Calu3 (cell line): ENCODE data around the gene MYBPC2. TPM values are rescaled to one million over a fixed set of nuclear protein-coding genes. Genes with fewer than 3 reads are reported as not detected.

Experiments used
- Bru-seq: library from RNA; stranded (reverse); fragments of 400-500 nt; gene quantifications from one replicate; lab custom pipeline; 2021; lab: Mats Ljungman, UMichigan
- BruChase-seq, 2 experiments: library from RNA; stranded (reverse); fragments of 400-500 nt; gene quantifications; one replicate each; lab custom pipeline; 2021; lab: Mats Ljungman, UMichigan
- BruUV-seq: library from RNA; stranded (reverse); fragments of 400-500 nt; replicated peaks from 2 replicates; lab custom pipeline; 2021; lab: Mats Ljungman, UMichigan
- CTCF ChIA-PET: fragments of 300-600 bp; sonication (Branson Sonifier 250); formaldehyde crosslinking; loops from one replicate; lab custom pipeline; 2022; ENCODE audit warnings: antibody characterized with exemption; lab: Charles Lee
- DNase-seq: peaks from one replicate; pipeline ENCODE4 v3.0.0; 2022
- H3K27ac Mint-ChIP-seq: one replicate; pipeline ENCODE4 v1.8.0; 2022; ENCODE audit warnings: mixed read lengths; ENCODE audit not compliant: unreplicated experiment
- H3K27me3 Mint-ChIP-seq: one replicate; pipeline ENCODE4 v1.8.0; 2022; ENCODE audit warnings: mixed read lengths; ENCODE audit not compliant: unreplicated experiment
- H3K36me3 Mint-ChIP-seq: one replicate; pipeline ENCODE4 v1.8.0; 2022; ENCODE audit warnings: mild to moderate bottlenecking, moderate library complexity, mixed read lengths; ENCODE audit not compliant: insufficient read depth, unreplicated experiment
- H3K4me1 Mint-ChIP-seq: one replicate; pipeline ENCODE4 v1.8.0; 2022; ENCODE audit warnings: mild to moderate bottlenecking, low read depth, mixed read lengths; ENCODE audit not compliant: unreplicated experiment
- H3K4me3 Mint-ChIP-seq: one replicate; pipeline ENCODE4 v1.8.0; 2022; ENCODE audit warnings: mild to moderate bottlenecking, low read depth, moderate library complexity, mixed read lengths; ENCODE audit not compliant: unreplicated experiment
- H3K9me3 Mint-ChIP-seq: one replicate; pipeline ENCODE4 v1.8.0; 2022; ENCODE audit warnings: low read depth, mixed read lengths; ENCODE audit not compliant: unreplicated experiment
- CTCF ChIP-seq: fragments of 200-600 bp; IDR thresholded peaks from one replicate; pipeline ENCODE4 v1.8.0; 2022; ENCODE audit warnings: antibody characterized with exemption; ENCODE audit not compliant: unreplicated experiment
- intact Hi-C: fragments of 100-400 bp; cut with micrococcal nuclease; formaldehyde crosslinking; loops from one replicate; pipeline ENCODE4 v1.10.0; 2022; ENCODE audit not compliant: unreplicated experiment
- long read RNA-seq: library from polyadenylated mRNA; stranded (forward); transcript quantifications from one replicate; pipeline ENCODE4 v2.0.0, GENCODE V29; 2022
- total RNA-seq: library from RNA; stranded (reverse); gene quantifications from 2 replicates; pipeline ENCODE4 v1.2.3, GENCODE V29; 2022

MYBPC2 gene
- total RNA-seq (not detected in 2 replicates), Bru-seq, nascent RNA (not detected), BruChase-seq, experiment 1, labeled RNA remaining after a 6-hour chase (not detected), BruChase-seq, experiment 2, labeled RNA remaining after a 2-hour chase (not detected)
- long read RNA-seq = 0 reads

DNA sequence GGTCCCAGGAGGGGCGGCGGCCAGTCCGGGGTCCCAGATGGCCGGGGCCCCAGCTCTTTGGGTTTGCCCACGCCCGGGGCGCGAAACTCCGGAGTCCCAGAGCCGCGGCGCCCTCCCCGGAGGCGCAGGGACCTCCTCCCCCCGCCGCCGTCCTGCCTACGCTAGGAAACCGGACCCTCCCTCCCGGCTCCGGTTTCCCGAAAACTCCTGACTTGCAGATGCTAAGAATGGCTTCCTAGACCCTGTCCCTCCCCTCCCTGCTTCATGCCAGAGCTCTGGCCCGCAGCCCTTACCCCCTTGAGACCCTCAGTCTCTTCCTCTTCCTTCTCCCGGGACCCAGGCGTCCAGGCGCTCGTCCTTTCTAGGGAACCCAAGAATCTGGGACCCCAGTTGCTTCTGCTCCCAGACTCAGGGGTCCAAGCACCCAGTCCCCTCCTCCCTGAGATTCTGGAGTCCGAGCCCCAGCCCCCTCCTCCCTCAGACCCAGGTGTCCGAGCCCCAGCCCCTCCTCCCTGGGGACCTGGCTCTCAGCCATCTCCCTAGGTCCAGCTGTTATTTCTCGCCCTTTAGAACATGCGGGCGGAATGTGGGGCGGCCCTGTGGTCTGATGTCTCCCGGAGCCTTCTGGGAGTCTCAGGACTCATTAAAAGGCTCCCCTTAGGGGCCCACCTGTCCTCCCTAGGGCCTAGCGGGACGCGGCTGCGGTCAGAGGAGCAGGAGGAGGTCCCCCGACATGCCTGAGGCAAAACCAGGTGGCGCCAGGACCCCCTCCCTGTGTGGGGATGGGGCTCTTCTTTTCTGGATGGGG, at the start of gene MYBPC2:
Gene MYBPC2, plus strand, starts transcription at position 672 of the 808 bp plus-strand sequence. Its CDS starts 62 bp downstream, at position 734.
- peaks cover 81% of the 10 kb centered on the region for H3K27me3 Mint-ChIP-seq
- BruUV-seq = no TSS peak
- peak within 1 kb of the TSS; percentile 75 for H3K4me3 Mint-ChIP-seq
- intact Hi-C loops = no loop called here
- peak within 1 kb of the TSS; percentile 87 for H3K27ac Mint-ChIP-seq
- peak; percentile 24 for DNase-seq
- no peaks in the 10 kb centered on the region for H3K9me3 Mint-ChIP-seq
- no peaks in the 10 kb centered on the region for H3K4me1 Mint-ChIP-seq
- TF ChIP-seq CTCF = no peak
- peaks cover 27% of the 10 kb centered on the region for H3K36me3 Mint-ChIP-seq
- CTCF ChIA-PET = no interaction called here

DNA sequence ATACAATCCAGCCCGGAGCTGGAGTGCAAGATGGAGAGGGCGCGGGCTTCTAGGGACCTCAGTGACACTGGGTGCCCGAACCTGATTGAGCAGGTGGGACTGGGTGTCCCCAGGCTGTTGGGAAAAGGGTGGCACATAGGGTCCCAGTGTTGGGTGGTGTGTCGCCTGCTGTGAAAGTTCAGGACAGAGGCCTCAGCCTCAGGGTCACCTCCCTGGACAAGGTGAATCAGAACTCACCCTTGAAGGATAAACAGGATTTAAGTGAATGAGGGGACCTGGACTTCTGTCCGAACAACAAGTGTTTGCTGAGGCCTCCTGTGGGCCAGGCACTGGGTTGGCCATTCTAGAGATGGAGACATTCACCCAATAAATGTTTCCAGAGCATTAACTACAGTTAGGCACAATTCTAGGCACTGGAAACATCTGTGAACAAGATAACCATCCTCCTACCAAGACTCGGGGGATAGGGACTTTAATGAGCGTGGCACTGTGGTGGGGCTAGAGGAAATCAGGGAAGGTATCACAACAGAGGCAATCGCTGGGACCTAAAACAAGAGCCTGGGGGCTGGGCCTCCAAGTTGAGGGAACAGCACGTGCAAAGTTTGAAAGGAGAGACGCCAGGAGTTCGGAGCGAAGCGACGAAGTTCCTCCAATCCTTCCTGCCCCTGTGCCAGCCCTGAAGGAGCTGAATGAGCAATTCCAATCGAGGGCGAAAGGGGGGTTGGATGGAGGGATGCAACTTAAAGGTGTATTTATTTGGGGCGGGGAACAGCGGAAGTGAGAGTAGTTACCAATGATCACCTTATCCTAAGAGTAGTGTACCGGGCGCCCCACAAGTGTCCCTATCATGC, 49.5 kb upstream of the MYBPC2 start:
- intact Hi-C loops = no loop called here
- peaks cover 59% of the 10 kb centered on the region for H3K36me3 Mint-ChIP-seq
- H3K4me1 Mint-ChIP-seq = peaks cover 27% of the 10 kb centered on the region
- peak overlapping the region; percentile 97 for H3K4me3 Mint-ChIP-seq
- H3K27me3 Mint-ChIP-seq = no peaks in the 10 kb centered on the region
- DNase-seq = no peak
- TF ChIP-seq CTCF = no peak
- peak overlapping the region; percentile 91 for H3K27ac Mint-ChIP-seq
- BruUV-seq = no TSS peak
- CTCF ChIA-PET = interaction anchor here (0.6 to 1.7 kb wide), 4 partner anchors 14 to 1295 kb away, joined by 4 to 8 read pairs (median 5); no protein-coding TSS in a partner anchor
- no peaks in the 10 kb centered on the region for H3K9me3 Mint-ChIP-seq

- Mint-ChIP-seq H3K27ac (peak within 1 kb of the TSS; percentile 91), H3K27me3 (no peaks in the 10 kb centered on the region), H3K9me3 (no peaks in the 10 kb centered on the region), H3K4me1 (peaks cover 27% of the 10 kb centered on the region), H3K4me3 (peak within 1 kb of the TSS; percentile 97), H3K36me3 (peaks cover 51% of the 10 kb centered on the region)
- CTCF ChIA-PET = interaction anchor here (0.6 to 1.7 kb wide), 5 partner anchors 15 to 1295 kb away, joined by 4 to 8 read pairs (median 4); partner anchors contain the start of gene JOSD2
- BruUV-seq = no TSS peak
- intact Hi-C loops = no loop called here
- DNase-seq = peak; percentile 99
- TF ChIP-seq CTCF = no peak
Observed at GRCh38 chr19:50383852-50384684, 48.6 kb upstream of the MYBPC2 start, which contains the start of gene POLD1. POLD1 (plus strand) TSS chr19:50384347; CDS start chr19:50398852, 14,505 bp downstream.
